Stimulated activated CD4-positive, alpha-beta T cell treated with anti-CD3 and anti-CD28 coated beads, TNF-alpha, amount 100 ng/mL, for 48 hours (primary cell): ENCODE data around the gene AKR1C1.
"Not testable (repeated sequence)": the region's sequence is repeated elsewhere in the genome, so short reads cannot be mapped to it uniquely, and the experiment has no call there.

Experiments
- DNase-seq, 3 donors: peaks; one replicate each; pipeline ENCODE4 v3.0.0-alpha.2; 2020; ENCODE audit warnings: low read depth in 3 of 3

AKR1C1 gene

GRCh38 chr10:4947635-4948596, 15.3 kb upstream of the AKR1C1 start:
- DNase-seq = no peak

GRCh38 chr10:4951512-4952162, 11.6 kb upstream of the AKR1C1 start:
- not testable (repeated sequence) for DNase-seq

- DNase-seq = no peak
Measured at GRCh38 chr10:4953405-4953804, 9.8 kb upstream of the AKR1C1 start.

- not testable (repeated sequence) for DNase-seq
Measured at GRCh38 chr10:4956088-4956487, 7.1 kb upstream of the AKR1C1 start.

GRCh38 chr10:4956955-4957645, 6.1 kb upstream of the AKR1C1 start:
- not testable (repeated sequence) for DNase-seq

GRCh38 chr10:4961558-4961957, 1.7 kb upstream of the AKR1C1 start:
- not testable (repeated sequence) for DNase-seq

- DNase-seq = not testable (repeated sequence)
Measured at GRCh38 chr10:4962308-4962707, 907 bp upstream of the AKR1C1 start.

- DNase-seq = not testable (repeated sequence)
Measured at GRCh38 chr10:4963815-4964154, 570 bp downstream of the AKR1C1 start.

GRCh38 chr10:4965763-4966162, 2.5 kb downstream of the AKR1C1 start:
- not testable (repeated sequence) for DNase-seq

GRCh38 chr10:4967189-4967588, 4.0 kb downstream of the AKR1C1 start:
- DNase-seq = not testable (repeated sequence)

- DNase-seq = not testable (repeated sequence)
Measured at GRCh38 chr10:4969289-4969688, 6.1 kb downstream of the AKR1C1 start.

GRCh38 chr10:4970362-4970761, 7.1 kb downstream of the AKR1C1 start:
- DNase-seq = not testable (repeated sequence)

- DNase-seq = not testable (repeated sequence)
Measured at GRCh38 chr10:4972369-4973142, 9.3 kb downstream of the AKR1C1 start.

GRCh38 chr10:4973294-4973693, 10.1 kb downstream of the AKR1C1 start:
- not testable (repeated sequence) for DNase-seq

GRCh38 chr10:4974400-4974799, 11.2 kb downstream of the AKR1C1 start:
- DNase-seq = not testable (repeated sequence)

- no peak for DNase-seq
Measured at GRCh38 chr10:4977025-4977424, 13.8 kb downstream of the AKR1C1 start.

GRCh38 chr10:4978870-4979269, 15.7 kb downstream of the AKR1C1 start:
- DNase-seq = no peak

- DNase-seq = no peak
Measured at GRCh38 chr10:4980793-4981192, 17.6 kb downstream of the AKR1C1 start.

- DNase-seq = no peak
Measured at GRCh38 chr10:4981722-4982471, 18.7 kb downstream of the AKR1C1 start.

GRCh38 chr10:4982764-4983226, 19.6 kb downstream of the AKR1C1 start:
- no peak for DNase-seq
